HG03457 (cell line): ENCODE data around the gene NAALAD2.
"Not testable (repeated sequence)": the region's sequence is repeated elsewhere in the genome, so short reads cannot be mapped to it uniquely, and the experiment has no call there.

ENCODE experiments used
- ATAC-seq: cut with Tn5 transposase; IDR thresholded peaks from one replicate; pipeline ENCODE4 v1.9.1; 2021; ENCODE audit warnings: moderate number of reproducible peaks; ENCODE audit not compliant: unreplicated experiment

The NAALAD2 gene

DNA sequence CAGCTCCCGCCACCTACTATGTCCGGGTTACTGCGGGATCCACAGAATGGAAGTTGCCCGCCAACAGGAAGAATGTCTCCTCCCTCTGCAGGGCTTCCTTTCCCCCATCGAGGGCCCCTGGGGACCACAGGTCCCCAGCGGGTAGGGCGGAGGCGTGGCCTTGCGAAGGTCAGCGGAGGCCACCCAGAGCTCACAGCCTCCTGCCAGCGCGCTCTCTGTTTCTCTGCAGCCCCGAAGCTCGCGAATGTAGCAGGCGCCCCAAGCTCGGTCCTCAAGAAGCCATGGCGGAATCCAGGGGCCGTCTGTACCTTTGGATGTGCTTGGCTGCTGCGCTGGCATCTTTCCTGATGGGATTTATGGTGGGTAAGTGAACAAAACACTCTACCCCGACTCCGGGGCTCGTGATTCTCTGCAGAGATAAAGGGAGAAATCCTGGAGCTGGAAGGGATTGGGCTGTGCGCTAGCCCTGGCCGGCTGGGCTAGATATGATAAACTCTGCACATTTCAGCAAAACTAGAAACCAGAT lies at the start of gene NAALAD2:
Gene NAALAD2 (plus strand): TSS at position 186 of the 526 bp plus-strand sequence. CDS start 96 bp downstream, at position 282.
- peak; percentile 94 for ATAC-seq

DNA sequence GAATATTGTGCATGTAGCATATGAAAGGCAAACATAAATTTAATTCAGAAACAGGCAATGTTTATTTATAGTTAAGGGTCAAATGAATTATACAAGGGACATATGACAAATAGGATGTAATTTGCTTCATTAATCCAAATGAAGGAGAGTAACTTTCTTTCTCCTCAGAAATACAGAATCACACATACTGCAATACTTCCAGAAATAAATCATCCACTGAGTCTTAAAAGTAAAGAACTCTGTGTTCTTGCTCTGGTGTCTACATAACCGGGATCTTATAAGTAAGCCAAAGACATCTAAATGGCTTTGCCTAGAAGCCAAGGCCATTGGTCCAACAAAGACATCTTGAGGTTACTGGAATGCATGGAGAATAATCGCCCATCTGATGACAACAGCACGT lies 48.8 kb upstream of the NAALAD2 start, which contains the start of gene UBTFL1:
Gene UBTFL1 (plus strand): TSS at position 301 of the 400 bp plus-strand sequence. CDS start 0 bp downstream, at position 301.
- not testable (repeated sequence) for ATAC-seq

DNA sequence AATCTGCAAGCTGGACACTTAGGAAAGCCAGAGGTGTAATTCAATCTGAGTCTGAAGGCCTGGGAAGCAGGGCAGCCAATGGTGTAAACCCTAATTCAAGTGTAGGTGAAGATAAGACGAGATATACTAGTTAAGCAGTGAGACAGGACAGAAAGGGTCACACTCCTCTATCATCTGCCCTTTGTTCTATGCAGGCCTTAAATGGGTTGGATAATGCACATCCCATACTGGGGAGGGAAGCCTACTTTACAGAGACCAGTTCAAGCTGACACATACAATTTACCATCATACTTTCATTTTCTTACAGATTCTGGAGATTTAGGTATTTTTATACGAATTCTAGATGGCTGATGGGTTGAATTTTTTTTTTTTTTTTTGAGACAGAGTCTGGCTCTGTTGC lies 45.7 kb upstream of the NAALAD2 start:
- ATAC-seq = not testable (repeated sequence)

DNA sequence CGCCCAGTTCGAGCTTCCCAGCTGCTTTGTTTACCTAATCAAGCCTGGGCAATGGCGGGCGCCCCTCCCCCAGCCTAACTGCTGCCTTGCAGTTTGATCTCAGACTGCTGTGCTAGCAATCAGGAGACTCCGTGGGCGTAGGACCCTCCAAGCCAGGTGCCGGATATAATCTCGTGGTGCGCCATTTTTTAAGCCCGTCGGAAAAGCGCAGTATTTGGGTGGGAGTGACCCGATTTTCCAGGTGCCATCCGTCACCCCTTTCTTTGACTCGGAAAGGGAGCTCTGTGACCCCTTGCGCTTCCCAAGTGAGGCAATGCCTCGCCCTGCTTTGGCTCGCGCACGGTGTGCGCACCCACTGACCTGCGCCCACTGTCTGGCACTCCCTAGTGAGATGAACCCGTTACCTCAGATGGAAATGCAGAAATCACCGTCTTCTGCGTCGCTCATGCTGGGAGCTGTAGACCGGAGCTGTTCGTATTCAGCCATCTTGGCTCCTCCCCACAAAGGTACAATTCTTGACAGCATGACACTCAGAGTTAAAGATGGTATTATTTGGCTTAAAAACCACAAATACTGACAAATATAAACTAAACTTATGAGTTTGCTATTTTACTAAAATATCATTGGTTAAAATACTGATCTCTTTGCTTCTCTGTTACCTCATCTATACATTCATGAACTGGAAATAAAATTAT lies 39.1 kb upstream of the NAALAD2 start:
- ATAC-seq = not testable (repeated sequence)

DNA sequence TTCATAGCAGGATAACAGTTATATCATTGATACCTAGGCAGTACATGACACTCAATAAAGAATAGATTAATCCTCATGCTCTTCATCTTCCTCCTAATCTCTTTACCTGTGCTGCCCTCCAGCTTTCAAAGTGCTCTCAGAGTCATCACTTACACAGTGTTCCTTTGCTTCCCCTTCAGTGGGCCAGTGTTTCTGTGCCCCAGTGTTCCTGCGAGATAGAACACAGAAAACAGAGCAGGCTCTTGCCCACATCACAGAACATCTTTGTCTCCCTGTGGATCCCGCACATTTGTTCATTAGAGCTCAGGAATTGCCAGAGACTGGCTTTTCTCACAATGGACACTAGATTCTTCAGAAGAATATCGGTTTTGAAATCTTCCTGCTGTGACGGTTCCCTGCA lies 36.2 kb upstream of the NAALAD2 start:
- not testable (repeated sequence) for ATAC-seq

DNA sequence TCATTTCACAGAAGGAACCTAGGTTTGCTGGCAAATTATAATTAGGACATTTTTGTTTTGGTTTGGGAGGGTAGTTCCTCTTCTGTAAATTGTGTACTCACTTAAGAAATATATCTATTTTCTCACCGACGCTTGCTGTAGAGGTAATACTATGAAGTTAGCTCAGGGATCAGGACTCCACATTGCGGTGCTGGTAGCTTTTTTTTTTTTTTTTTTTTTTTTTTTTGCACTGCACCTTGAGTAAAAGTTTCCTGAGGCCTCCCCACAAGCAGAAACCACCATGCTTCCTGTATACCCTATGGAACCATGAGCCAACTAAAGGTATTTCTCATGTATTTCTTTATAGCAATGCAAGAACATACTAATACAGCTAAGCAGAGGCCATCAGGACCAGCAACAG lies 34.0 kb upstream of the NAALAD2 start:
- no peak for ATAC-seq

DNA sequence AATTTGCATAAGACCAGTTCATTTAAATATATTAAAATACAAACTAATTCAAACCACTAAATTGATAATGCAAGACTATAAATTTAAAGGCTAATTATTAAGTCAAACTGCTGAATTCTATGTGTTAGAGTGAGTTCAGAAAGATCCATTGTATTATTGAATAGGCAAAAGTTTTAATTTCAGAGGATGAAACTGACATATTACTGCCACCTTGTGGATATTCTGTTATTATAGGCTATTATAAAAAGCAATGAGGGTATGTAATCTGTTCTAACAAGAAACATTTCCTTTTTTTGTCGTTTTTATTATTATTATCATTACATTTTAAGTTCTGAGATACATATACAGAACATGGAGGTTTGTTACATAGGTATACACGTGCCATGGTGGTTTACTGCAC lies 20.9 kb upstream of the NAALAD2 start:
- no peak for ATAC-seq

DNA sequence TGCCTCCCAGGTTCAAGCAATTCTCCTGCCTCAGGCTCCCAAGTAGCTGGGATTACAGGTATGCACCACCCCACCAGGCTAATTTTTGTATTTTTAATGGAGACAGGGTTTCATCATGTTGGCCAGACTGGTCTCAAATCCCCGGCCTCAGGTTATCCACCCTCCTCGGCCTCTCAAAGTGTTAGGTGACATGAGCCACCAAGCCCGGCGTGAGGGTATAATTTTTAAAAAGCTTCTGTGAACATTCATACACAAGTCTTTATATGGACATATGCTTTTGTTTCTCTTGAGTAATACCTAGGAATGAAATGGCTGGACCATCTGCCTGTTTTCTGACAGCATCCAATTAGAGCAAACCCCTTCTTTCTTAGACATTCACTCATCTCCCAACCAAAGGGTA lies 14.3 kb upstream of the NAALAD2 start:
- no peak for ATAC-seq

DNA sequence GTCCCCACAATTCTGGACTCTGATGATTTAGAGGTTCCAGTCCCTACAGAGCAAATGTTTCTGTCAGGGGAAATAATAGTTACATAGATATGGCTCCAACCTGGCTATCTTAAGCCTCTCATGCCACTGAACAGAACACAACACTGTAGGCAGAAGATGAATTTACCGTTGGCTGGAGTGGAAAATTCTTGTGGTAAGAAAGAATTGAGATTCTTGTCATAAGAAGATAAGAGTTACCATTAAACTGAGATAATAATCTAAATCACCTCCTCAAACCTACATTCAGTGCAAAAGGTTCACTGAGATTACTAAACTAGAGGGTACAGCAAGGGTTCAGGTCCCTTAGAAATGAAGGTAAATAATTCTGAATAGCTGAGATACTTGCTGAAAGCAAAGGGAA lies 10.1 kb upstream of the NAALAD2 start:
- ATAC-seq = no peak

DNA sequence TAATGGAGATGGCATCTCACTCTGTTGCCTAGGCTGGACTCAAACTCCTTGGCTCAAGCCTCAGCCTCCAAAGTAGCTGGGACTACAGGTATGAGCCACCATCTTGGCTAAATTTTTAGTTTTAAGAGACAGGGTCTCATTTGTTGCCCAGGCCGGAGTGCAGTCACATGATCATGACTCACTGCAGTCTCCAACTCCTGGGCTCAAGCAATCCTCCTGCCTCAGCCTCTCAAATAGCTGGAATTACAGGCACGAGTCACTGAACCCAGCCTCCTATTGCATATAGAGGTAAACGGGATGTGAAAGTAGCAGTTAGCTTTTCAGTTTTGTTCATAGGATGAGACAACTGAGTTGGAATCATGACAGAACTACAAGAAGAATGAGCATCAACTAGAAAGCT lies 9.5 kb upstream of the NAALAD2 start:
- no peak for ATAC-seq

DNA sequence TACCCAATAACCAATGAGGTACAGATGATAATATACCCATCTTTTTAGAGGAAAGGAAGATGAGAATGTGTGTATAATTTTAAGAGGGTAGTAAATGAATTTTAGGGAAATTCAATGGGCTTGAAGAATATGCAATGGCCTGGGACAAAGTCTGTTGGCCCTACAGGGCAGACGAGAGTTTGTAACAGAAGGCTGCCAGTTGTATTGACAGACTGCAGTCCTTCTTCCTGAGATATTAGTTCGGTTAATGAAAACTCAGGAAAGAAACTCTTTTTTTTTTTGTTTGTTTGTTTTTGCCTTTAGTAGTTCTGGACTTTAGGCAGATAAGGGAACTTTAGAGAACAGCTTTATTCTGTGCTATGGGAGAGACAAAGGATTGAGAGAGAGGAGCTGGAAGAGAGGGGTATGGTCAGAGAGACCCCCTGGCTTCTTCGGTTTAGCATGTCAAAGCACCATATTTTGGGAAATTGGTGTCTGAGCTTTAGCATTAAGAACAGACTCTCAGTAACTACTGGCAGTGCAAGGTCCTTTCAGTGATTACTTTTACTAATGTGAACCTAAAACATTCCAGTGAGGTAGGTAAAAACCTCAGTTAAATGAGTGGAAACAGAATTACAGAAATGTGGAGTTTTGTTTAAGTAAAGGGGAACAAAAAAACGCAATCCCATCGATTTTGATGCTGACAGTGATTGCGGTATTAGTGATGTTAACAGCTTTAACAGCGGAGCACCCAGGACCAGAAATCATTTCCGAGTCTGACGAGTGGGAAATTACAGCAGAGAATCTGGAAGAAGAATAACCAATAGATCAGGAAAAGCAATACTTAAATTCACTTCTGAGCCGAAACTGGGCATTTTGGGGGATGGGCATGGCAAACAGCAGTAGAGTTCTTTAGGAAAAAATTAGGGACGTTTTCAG lies 644 bp upstream of the NAALAD2 start:
- ATAC-seq = no peak

DNA sequence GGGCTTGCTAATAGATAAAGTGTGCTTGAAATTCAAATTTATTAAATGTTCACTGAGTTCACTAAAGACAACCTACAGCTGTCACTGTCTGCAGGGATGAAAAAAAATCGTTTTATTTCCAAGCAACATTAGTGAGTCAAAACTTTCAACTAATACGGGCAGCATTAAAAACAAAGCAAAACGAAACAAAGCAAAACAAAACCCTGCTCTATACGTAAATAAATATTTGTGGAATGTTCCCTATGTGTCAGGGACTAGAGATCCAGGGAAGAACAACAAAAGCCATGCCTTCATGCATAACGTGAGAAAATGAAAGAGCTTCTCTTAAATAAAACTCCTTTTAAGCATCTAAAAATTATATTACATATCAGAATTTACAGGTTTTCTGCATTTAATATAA lies 553 bp downstream of the NAALAD2 start:
- no peak for ATAC-seq

DNA sequence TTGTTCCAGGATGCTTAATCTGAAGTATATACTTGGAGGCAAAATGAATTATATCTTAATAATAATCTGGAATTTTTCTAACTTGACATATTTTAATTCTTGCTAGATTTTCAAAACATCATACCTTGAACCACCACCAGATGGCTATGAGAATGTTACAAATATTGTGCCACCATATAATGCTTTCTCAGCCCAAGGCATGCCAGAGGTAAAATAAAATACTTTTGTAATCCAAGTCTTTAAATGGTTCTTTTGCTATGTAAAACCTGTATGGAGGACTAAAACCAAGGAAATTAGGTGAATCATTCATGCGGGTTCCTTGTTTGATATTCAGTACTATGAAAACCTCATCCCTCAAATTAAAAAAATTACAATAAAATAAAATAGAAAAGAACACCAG lies 14.4 kb downstream of the NAALAD2 start:
- no peak for ATAC-seq

DNA sequence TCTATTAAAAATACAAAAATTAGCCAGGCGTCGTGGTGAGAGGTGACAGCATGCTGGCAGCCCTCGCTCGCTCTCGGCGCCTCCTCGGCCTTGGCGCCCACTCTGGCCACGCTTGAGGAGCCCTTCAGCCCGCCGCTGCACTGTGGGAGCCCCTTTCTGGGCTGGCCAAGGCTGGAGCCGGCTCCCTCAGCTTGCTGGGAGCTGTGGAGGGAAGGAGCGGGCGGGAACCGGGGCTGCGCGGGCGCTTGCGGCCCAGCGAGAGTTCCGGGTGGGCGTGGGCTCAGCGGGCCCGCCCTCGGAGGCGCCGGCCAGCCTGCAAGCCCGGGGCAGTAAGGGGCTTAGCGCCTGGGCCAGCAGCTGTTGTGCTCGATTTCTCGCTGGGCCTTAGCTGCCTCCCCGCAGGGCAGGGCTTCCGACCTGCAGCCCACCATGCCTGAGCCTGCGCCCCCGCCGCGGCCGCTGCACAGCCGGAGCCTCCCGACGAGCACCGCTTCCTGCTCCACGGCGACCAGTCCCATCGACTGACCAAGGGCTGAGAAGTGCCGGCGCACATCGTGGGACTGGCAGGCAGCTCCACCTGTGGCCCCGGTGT lies 32.6 kb downstream of the NAALAD2 start:
- not testable (repeated sequence) for ATAC-seq

DNA sequence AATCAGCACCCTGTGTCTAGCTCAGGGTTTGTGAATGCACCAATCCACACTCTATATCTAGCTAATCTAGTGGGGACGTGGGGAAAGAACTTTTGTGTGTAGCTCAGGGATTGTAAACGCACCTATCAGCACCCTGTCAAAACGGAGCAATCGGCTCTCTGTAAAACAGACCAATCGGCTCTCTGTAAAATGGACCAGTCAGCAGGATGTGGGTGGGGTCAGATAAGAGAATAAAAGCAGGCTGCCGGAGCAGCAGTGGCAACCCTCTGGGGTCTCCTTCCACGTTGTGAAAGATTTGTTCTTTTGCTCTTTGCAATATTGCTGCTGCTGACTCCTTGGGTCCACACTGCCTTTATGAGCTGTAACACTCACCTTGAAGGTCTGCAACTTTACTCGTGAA lies 33.2 kb downstream of the NAALAD2 start:
- not testable (repeated sequence) for ATAC-seq

DNA sequence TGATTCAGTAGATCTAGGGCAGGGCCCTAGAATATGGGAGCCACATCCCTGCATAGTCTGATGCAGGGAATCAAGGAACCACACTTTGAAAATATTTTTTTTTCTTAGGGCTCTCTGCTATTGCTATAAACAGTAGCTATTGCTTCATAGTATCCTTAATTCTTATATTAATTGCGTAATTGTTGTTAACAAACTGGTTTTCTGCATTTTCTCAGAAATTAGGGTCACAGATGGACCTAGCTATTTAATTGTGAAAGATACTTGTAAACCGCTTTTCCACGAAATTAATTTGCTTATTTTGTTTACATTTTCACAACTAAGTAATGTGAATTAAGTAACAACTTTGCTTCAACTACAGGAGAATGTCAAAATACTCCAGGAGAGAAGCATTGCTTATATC lies 34.1 kb downstream of the NAALAD2 start:
- no peak for ATAC-seq

DNA sequence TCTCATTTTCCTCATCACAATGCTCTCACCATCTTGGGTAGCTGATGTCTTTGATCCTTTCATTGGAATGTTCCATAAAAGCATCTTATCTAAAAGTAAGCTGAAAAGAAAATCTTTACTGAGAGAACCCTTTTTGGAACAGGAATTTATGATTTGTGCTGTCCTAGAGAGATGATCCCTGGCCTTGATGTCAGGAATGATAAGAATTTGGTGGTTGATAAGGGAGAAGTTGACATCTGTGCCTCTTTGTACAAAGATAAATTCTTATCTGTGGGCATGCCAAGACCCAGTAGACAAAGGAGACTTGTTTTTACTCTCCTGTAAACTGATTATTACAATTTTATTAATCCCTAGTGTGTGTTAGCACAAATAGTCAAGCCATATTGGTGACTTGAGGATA lies 36.9 kb downstream of the NAALAD2 start:
- ATAC-seq = no peak

DNA sequence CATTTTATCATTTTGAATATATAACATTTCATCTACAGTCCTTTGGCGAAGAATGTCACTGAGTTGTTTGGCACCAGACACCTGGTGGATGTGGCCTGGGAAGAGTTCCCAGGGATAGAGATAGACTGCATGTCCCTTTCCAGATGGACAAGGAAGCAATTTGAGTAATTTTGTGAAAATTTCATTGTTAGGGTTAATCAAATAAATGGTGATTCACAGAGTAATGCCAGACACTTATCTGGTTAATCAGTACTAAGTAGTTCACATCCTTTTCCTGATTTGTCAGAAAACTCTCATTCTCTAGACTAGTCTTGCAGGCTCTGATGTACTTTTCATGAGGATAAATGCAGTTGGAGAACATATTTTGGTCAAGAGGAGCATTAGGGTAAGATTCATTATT lies 41.6 kb downstream of the NAALAD2 start:
- ATAC-seq = no peak

DNA sequence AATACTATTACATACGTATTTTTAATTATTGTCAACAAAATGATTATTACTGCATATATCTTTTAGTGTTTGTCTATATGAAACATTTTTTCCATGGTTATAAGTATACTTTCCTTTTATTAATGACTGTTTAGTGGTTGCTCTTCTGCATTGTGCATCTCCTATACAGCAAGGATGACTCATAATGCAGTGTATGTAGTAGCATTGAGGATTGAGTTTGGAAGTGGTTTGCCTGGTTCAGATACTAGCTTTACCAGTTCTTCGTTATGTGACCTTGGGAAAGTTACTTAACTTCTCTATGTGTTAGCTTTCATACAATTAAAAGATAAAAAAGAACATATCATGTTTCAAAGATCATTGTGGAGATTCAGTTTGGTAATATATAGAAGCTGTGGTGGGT lies 44.3 kb downstream of the NAALAD2 start:
- no peak for ATAC-seq

DNA sequence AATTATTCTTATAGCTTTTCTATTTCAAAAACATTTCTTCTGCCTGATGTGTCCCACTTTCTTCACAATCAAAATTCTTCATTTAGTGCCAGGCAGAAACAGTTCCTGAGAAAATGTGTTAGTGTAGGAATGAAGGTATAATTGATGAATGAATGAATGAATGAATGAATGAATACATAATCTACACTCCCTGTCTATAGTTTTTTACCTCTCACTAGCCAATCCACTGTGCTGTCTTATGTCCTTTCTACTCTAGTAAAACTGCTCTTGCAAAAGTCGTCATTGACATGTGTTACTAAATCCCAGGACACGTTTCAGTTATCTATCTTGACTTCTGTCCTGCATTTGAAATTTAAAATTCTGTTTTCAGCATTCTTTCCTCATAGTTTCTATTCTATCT lies 45.5 kb downstream of the NAALAD2 start:
- ATAC-seq = no peak

DNA sequence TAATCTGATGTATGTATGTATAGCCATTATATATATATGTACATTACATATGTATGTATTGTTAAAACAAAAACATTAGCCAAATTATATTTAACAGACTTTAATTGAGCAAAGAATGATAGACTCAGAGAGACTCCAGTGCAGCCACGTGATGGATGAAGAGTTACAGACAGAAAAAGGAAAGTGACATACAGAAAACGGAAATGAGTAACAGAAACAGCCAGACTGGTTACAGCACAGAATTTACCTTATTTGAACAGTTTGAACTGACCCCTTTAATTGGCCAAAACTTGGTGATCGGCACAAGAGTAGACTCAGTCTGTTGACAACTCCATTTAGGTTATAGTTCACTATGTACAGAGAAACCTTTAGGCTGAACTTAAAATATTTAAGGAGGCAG lies 53.4 kb downstream of the NAALAD2 start:
- no peak for ATAC-seq
